D341Med (cell line): Measurements from ENCODE around the gene ZIC1.

ENCODE experiments used
- DNase-seq: peaks from one replicate; pipeline ENCODE4 v3.0.0; 2012; ENCODE audit warnings: low spot score

ZIC1 gene

GRCh38 chr3:147395899-147396711 lies 13.1 kb upstream of the ZIC1 start:
- DNase-seq = no peak

- DNase-seq = peak; percentile 17
Measured at GRCh38 chr3:147396712-147397046, 12.5 kb upstream of the ZIC1 start.

- DNase-seq = peak; percentile 18
Measured at GRCh38 chr3:147397155-147397874, 11.8 kb upstream of the ZIC1 start.

- peak; percentile 10 for DNase-seq
Measured at GRCh38 chr3:147397875-147398812, 11.0 kb upstream of the ZIC1 start.

- DNase-seq = peak; percentile 9
Measured at GRCh38 chr3:147398813-147399534, 10.2 kb upstream of the ZIC1 start.

GRCh38 chr3:147400111-147400510 lies 9.1 kb upstream of the ZIC1 start:
- DNase-seq = no peak

GRCh38 chr3:147400999-147401398 lies 8.2 kb upstream of the ZIC1 start:
- no peak for DNase-seq

- no peak for DNase-seq
Measured at GRCh38 chr3:147401421-147401820, 7.7 kb upstream of the ZIC1 start.

- no peak for DNase-seq
Measured at GRCh38 chr3:147402159-147402558, 7.0 kb upstream of the ZIC1 start.

GRCh38 chr3:147403511-147403910 lies 5.7 kb upstream of the ZIC1 start:
- DNase-seq = peak; percentile 5

GRCh38 chr3:147404000-147404799 lies 5.0 kb upstream of the ZIC1 start:
- DNase-seq = no peak

GRCh38 chr3:147404800-147405230 lies 4.3 kb upstream of the ZIC1 start:
- DNase-seq = peak; percentile 15

GRCh38 chr3:147405231-147406027 lies 3.7 kb upstream of the ZIC1 start:
- DNase-seq = no peak

- DNase-seq = no peak
Measured at GRCh38 chr3:147406028-147406931, 2.9 kb upstream of the ZIC1 start, which contains the start of gene ZIC4. ZIC4 (minus strand) TSS chr3:147406543; CDS start chr3:147402797, 3,746 bp downstream.

- no peak for DNase-seq
Measured at GRCh38 chr3:147407114-147407497, 2.1 kb upstream of the ZIC1 start.

GRCh38 chr3:147407498-147408187 lies 1.5 kb upstream of the ZIC1 start:
- no peak for DNase-seq

- DNase-seq = peak; percentile 48
Measured at GRCh38 chr3:147408188-147409100, 721 bp upstream of the ZIC1 start.
